DOHH2 (cell line): Measurements from ENCODE around the gene EIF4B.
A peak's percentile ranks its signal among the peaks of the same experiment; 100 is the strongest.

Experiments
- H3F3A ChIP-seq: fragments of 200-600 bp; sonication (generic), shearing (Covaris generic); 2 replicates; pipeline ENCODE4 v1.6.0; 2016; ENCODE audit warnings: antibody characterized with exemption, mild to moderate bottlenecking; ENCODE audit not compliant: control insufficient read depth, insufficient read depth
- H3K27ac ChIP-seq: fragments of 200-600 bp; sonication (generic); 2 replicates; pipeline ENCODE4 v1.5.1; 2014; ENCODE audit warnings: low read depth, mild to moderate bottlenecking, low read length, moderate library complexity
- H3K27me3 ChIP-seq: fragments of 200-600 bp; sonication (generic); 2 replicates; pipeline ENCODE4 v1.6.1; 2014; ENCODE audit warnings: mild to moderate bottlenecking, low read length, mixed read lengths; ENCODE audit not compliant: control insufficient read depth
- H3K36me3 ChIP-seq: fragments of 200-600 bp; sonication (generic); 2 replicates; pipeline ENCODE4 v1.6.1; 2014; ENCODE audit warnings: mild to moderate bottlenecking, low read length, moderate library complexity, mixed read lengths; ENCODE audit not compliant: control insufficient read depth
- H3K4me1 ChIP-seq: fragments of 200-600 bp; sonication (generic); 2 replicates; pipeline ENCODE4 v1.6.1; 2014; ENCODE audit warnings: mild to moderate bottlenecking, low read length, mixed read lengths; ENCODE audit not compliant: control insufficient read depth
- H3K4me2 ChIP-seq: fragments of 200-600 bp; sonication (generic); 2 replicates; pipeline ENCODE4 v1.6.0; 2014; ENCODE audit warnings: mild to moderate bottlenecking, low read length, moderate library complexity
- H3K4me3 ChIP-seq: fragments of 200-600 bp; sonication (generic); 2 replicates; pipeline ENCODE4 v1.5.1; 2014; ENCODE audit warnings: mild to moderate bottlenecking, low read length, mixed read lengths
- H3K79me2 ChIP-seq: fragments of 200-600 bp; sonication (generic); 2 replicates; pipeline ENCODE4 v1.6.1; 2014; ENCODE audit warnings: mild to moderate bottlenecking, low read length, mixed read lengths; ENCODE audit not compliant: control insufficient read depth
- H3K9me2 ChIP-seq: fragments of 200-600 bp; sonication (generic); replicated peaks from 2 replicates; pipeline ENCODE4 v1.6.1; 2014; ENCODE audit warnings: mild to moderate bottlenecking, low read length, mixed read lengths; ENCODE audit not compliant: control insufficient read depth
- H3K9me3 ChIP-seq: fragments of 200-600 bp; sonication (generic); 2 replicates; pipeline ENCODE4 v1.6.1; 2014; ENCODE audit warnings: antibody characterized with exemption, low read length, mixed read lengths; ENCODE audit not compliant: control insufficient read depth, insufficient read depth
- H4K20me1 ChIP-seq: fragments of 200-600 bp; sonication (generic); 2 replicates; pipeline ENCODE4 v1.6.0; 2014; ENCODE audit warnings: low read depth, mild to moderate bottlenecking, antibody characterized with exemption, low read length, moderate library complexity; ENCODE audit not compliant: control insufficient read depth, insufficient read depth
- EZH2phosphoT487 ChIP-seq: fragments of 200-600 bp; sonication (generic); IDR thresholded peaks from 2 replicates; pipeline ENCODE4 v1.6.1; 2017; ENCODE audit warnings: borderline replicate concordance, mild to moderate bottlenecking, antibody characterized with exemption, low read length, moderate library complexity, mixed read lengths
- TF ChIP-seq, protein P1 (sequence below): fragments of 200-600 bp; sonication (generic); IDR thresholded peaks from one replicate; pipeline ENCODE4 v1.5.1; 2014; ENCODE audit warnings: antibody characterized with exemption, mild to moderate bottlenecking, low read depth, low read length; ENCODE audit not compliant: poor library complexity, severe bottlenecking

EIF4B gene

GRCh38 chr12:53078425-53079225 is 72.4 kb downstream of the EIF4B start:
- no peaks in the 10 kb centered on the region for H3K9me3 ChIP-seq
- peaks cover 16% of the 10 kb centered on the region for H3K4me1 ChIP-seq
- TF ChIP-seq EZH2phosphoT487 = no peak
- TF ChIP-seq, protein P1, sequence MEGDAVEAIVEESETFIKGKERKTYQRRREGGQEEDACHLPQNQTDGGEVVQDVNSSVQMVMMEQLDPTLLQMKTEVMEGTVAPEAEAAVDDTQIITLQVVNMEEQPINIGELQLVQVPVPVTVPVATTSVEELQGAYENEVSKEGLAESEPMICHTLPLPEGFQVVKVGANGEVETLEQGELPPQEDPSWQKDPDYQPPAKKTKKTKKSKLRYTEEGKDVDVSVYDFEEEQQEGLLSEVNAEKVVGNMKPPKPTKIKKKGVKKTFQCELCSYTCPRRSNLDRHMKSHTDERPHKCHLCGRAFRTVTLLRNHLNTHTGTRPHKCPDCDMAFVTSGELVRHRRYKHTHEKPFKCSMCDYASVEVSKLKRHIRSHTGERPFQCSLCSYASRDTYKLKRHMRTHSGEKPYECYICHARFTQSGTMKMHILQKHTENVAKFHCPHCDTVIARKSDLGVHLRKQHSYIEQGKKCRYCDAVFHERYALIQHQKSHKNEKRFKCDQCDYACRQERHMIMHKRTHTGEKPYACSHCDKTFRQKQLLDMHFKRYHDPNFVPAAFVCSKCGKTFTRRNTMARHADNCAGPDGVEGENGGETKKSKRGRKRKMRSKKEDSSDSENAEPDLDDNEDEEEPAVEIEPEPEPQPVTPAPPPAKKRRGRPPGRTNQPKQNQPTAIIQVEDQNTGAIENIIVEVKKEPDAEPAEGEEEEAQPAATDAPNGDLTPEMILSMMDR = no peak
- H3K4me3 ChIP-seq = peak overlapping the region; percentile 90
- no peaks in the 10 kb centered on the region for H3K9me2 ChIP-seq
- H3K36me3 ChIP-seq = peaks cover 29% of the 10 kb centered on the region
- no peaks in the 10 kb centered on the region for H3F3A ChIP-seq
- H3K27me3 ChIP-seq = no peaks in the 10 kb centered on the region
- H3K79me2 ChIP-seq = peaks cover 18% of the 10 kb centered on the region
- no peaks in the 10 kb centered on the region for H4K20me1 ChIP-seq
- H3K4me2 ChIP-seq = peak overlapping the region; percentile 98
- peak overlapping the region; percentile 27 for H3K27ac ChIP-seq

GRCh38 chr12:53079226-53080117 is 73.2 kb downstream of the EIF4B start, which contains the start of gene SPRYD3:
SPRYD3 (minus strand) TSS chr12:53079390; CDS start chr12:53079333, 57 bp downstream.
- peak within 1 kb of the TSS; percentile 90 for H3K4me3 ChIP-seq
- no peaks in the 10 kb centered on the region for H3K9me2 ChIP-seq
- peaks cover 16% of the 10 kb centered on the region for H3K4me1 ChIP-seq
- H3K36me3 ChIP-seq = peaks cover 22% of the 10 kb centered on the region
- H3K27me3 ChIP-seq = no peaks in the 10 kb centered on the region
- no peaks in the 10 kb centered on the region for H4K20me1 ChIP-seq
- H3K9me3 ChIP-seq = no peaks in the 10 kb centered on the region
- H3K4me2 ChIP-seq = peak within 1 kb of the TSS; percentile 98
- TF ChIP-seq, protein P1 = no peak
- no peak for TF ChIP-seq EZH2phosphoT487
- H3F3A ChIP-seq = no peaks in the 10 kb centered on the region
- H3K79me2 ChIP-seq = peaks cover 18% of the 10 kb centered on the region
- peak within 1 kb of the TSS; percentile 27 for H3K27ac ChIP-seq

GRCh38 chr12:53082637-53083175 is 76.5 kb downstream of the EIF4B start:
- TF ChIP-seq EZH2phosphoT487 = no peak
- TF ChIP-seq, protein P1 = no peak
- H3F3A ChIP-seq = no peaks in the 10 kb centered on the region
- peaks cover 16% of the 10 kb centered on the region for H3K4me1 ChIP-seq

More at GRCh38 chr12:53082637-53083175, 76.5 kb downstream of the EIF4B start:
- Histone ChIP-seq H3K4me2 (no peak overlapping the region), H3K79me2 (peaks cover 13% of the 10 kb centered on the region), H3K9me2 (no peaks in the 10 kb centered on the region), H3K27ac (no peak overlapping the region), H3K9me3 (no peaks in the 10 kb centered on the region), H3K36me3 (no peaks in the 10 kb centered on the region), H4K20me1 (no peaks in the 10 kb centered on the region), H3K4me3 (no peak overlapping the region), H3K27me3 (peaks cover 15% of the 10 kb centered on the region)
